Activated CD4-positive, alpha-beta T cell treated with anti-CD3 and anti-CD28 coated beads, Interleukin-2, amount 10 ng/mL, durations not matched to agents 7 days and 5 days (primary cell): ENCODE results near the gene CDC40. TPM values are rescaled to one million over a fixed set of nuclear protein-coding genes. Genes with fewer than 3 reads are reported as not detected.
"Not testable (repeated sequence)": the region's sequence is repeated elsewhere in the genome, so short reads cannot be mapped to it uniquely, and the experiment has no call there.

ENCODE experiments used
- CTCF ChIA-PET: fragments of 350-600 bp; sonication (Branson Sonifier 250); formaldehyde crosslinking; loops from one replicate; lab custom pipeline; 2021; ENCODE audit warnings: antibody characterized with exemption; lab: Charles Lee
- POLR2A ChIA-PET: fragments of 350-600 bp; sonication (Branson Sonifier 250); formaldehyde crosslinking; loops from one replicate; lab custom pipeline; 2021; ENCODE audit warnings: antibody characterized with exemption; lab: Charles Lee
- DNase-seq: peaks from one replicate; pipeline ENCODE4 v3.0.0-alpha.2; 2020
- H3K27ac Mint-ChIP-seq: one replicate; pipeline ENCODE4 v1.8.0; 2021; ENCODE audit warnings: mild to moderate bottlenecking, moderate library complexity, mixed read lengths
- H3K27me3 Mint-ChIP-seq: one replicate; pipeline ENCODE4 v1.8.0; 2021; ENCODE audit warnings: mixed read lengths
- H3K36me3 Mint-ChIP-seq: one replicate; pipeline ENCODE4 v1.8.0; 2021; ENCODE audit warnings: low read depth, mixed read lengths
- H3K4me1 Mint-ChIP-seq: one replicate; pipeline ENCODE4 v1.8.0; 2021; ENCODE audit warnings: mixed read lengths
- H3K4me3 Mint-ChIP-seq: one replicate; pipeline ENCODE4 v1.8.0; 2021; ENCODE audit warnings: mild to moderate bottlenecking, moderate library complexity, mixed read lengths
- H3K9me3 Mint-ChIP-seq: one replicate; pipeline ENCODE4 v1.8.0; 2021; ENCODE audit warnings: mixed read lengths
- total RNA-seq, 2 experiments: library from RNA; stranded (reverse); gene quantifications; one replicate each; pipeline ENCODE4 v1.2.3, GENCODE V29; 2021

The CDC40 gene
- total RNA-seq, 2 experiments from 2014 or later, result 25.1 to 30.5 TPM

- H3K27me3 Mint-ChIP-seq, result no peaks in the 10 kb centered on the region
- CTCF ChIA-PET, result no interaction called here
- no peak overlapping the region for H3K27ac Mint-ChIP-seq
- no peaks in the 10 kb centered on the region for H3K4me1 Mint-ChIP-seq
- H3K9me3 Mint-ChIP-seq, result no peaks in the 10 kb centered on the region
- no peak for DNase-seq
- no peak overlapping the region for H3K4me3 Mint-ChIP-seq
- peaks cover 47% of the 10 kb centered on the region for H3K36me3 Mint-ChIP-seq
- POLR2A ChIA-PET, result no interaction called here
These were observed 34.1 kb downstream of the CDC40 start for GRCh38 chr6:110214338-110214737.

DNA sequence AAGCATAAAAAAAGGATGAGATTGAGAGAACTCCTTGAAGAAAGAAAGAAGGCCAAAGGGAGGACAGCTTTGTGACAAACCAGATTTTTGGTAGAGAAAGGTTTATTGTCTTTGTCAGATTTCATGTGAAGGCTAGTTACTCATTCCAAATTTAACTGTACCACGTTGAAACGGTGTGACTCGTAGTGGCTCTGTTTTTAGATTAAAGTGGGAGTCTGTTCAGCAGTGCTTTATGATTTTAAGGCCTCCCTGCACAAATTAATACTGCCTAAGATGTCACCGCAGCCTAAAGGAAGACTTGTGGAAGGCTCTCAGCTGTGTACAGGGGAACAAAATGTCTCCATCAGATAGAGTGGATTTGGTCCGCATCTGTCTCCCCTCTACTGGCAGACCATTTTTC, 35.9 kb downstream of the CDC40 start:
- no peak overlapping the region for H3K4me3 Mint-ChIP-seq
- H3K9me3 Mint-ChIP-seq, result peaks cover 2% of the 10 kb centered on the region
- DNase-seq, result no peak
- H3K4me1 Mint-ChIP-seq, result no peaks in the 10 kb centered on the region
- no peaks in the 10 kb centered on the region for H3K27me3 Mint-ChIP-seq
- POLR2A ChIA-PET, result no interaction called here
- H3K27ac Mint-ChIP-seq, result no peak overlapping the region
- CTCF ChIA-PET, result interaction anchor here (0.9 to 1.1 kb wide), 2 partner anchors 10 to 101 kb away, joined by 3 read pairs; no protein-coding TSS in a partner anchor
- H3K36me3 Mint-ChIP-seq, result peaks cover 56% of the 10 kb centered on the region

DNA sequence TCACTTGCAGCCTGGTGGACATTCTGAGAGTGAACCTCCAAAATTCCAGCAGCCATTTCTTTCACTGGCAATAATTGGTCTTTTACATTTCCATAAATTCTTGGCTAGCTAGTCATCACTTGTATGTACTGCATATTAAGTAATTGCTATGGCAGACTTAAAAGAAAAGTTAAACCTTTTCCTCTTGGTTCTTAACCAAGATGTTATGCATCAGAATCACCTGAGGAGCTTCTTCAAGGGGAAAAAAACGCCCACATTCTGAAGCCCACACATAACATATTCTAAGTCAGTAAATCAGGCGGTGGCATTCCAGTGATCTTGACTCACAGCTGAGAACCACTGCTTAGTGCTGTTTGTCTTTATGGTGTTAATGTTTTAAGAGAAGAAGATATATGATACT, 37.0 kb downstream of the CDC40 start:
- peaks cover 2% of the 10 kb centered on the region for H3K9me3 Mint-ChIP-seq
- DNase-seq, result no peak
- POLR2A ChIA-PET, result no interaction called here
- H3K4me1 Mint-ChIP-seq, result no peaks in the 10 kb centered on the region
- CTCF ChIA-PET, result no interaction called here
- H3K27me3 Mint-ChIP-seq, result no peaks in the 10 kb centered on the region
- H3K4me3 Mint-ChIP-seq, result no peak overlapping the region
- H3K27ac Mint-ChIP-seq, result no peak overlapping the region
- peaks cover 52% of the 10 kb centered on the region for H3K36me3 Mint-ChIP-seq

DNA sequence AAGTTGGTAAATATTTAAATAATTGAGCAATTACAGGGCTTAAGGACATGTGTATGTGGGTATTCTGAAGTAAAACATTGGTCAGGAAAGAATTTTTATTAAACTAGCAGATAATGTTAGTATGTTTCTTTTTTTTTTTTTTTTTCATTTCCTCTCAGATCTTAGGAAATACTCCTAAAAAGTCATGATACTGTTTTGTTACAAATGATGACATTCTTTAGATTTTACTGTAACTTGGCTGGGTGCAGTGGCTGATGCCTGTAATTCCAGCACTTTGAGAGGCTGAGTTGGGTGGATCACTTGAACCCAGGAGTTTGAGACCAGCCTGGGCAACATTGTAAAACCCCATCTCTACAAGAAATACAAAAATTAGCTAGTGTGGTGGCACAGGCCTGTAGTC, 41.5 kb downstream of the CDC40 start:
- Mint-ChIP-seq H3K4me3 (no peak overlapping the region), H3K4me1 (no peaks in the 10 kb centered on the region), H3K36me3 (peaks cover 40% of the 10 kb centered on the region), H3K27ac (no peak overlapping the region), H3K27me3 (no peaks in the 10 kb centered on the region), H3K9me3 (peaks cover 2% of the 10 kb centered on the region)
- ChIA-PET CTCF (interaction anchor here (1.7 kb wide), 1 partner anchor 12 kb away, joined by 3 read pairs; no protein-coding TSS in a partner anchor), POLR2A (no interaction called here)
- DNase-seq, result no peak

DNA sequence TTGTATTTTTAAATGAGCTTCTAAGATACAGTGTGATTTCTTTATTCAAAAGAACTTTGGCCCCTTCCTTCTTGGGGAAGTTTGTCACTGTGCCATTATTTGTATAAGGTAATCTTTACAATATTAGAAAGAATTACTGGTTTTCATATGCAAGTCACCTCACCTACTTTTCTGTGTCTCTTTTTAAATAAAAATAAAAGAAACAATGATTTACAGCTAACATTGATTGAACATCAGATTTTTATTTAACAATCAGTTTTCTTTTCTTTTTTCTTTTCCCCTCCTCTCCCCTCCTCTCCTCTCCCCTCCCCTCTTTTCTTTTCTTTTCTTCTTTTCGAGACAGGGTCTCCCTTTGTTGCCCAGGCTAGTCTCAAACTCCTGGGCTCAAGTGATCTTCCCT, 46.0 kb downstream of the CDC40 start:
- POLR2A ChIA-PET, result no interaction called here
- Mint-ChIP-seq H3K36me3 (peaks cover 22% of the 10 kb centered on the region), H3K9me3 (no peaks in the 10 kb centered on the region), H3K27ac (no peak overlapping the region), H3K27me3 (no peaks in the 10 kb centered on the region), H3K4me1 (no peaks in the 10 kb centered on the region), H3K4me3 (no peak overlapping the region)
- CTCF ChIA-PET, result no interaction called here
- DNase-seq, result no peak

GRCh38 chr6:110232450-110232849, 52.2 kb downstream of the CDC40 start:
- Mint-ChIP-seq H3K4me3 (no peak overlapping the region), H3K4me1 (peaks cover 14% of the 10 kb centered on the region), H3K27ac (no peak overlapping the region), H3K36me3 (peaks cover 28% of the 10 kb centered on the region), H3K9me3 (peaks cover 8% of the 10 kb centered on the region), H3K27me3 (no peaks in the 10 kb centered on the region)
- ChIA-PET POLR2A (no interaction called here), CTCF (no interaction called here)
- no peak for DNase-seq

GRCh38 chr6:110233770-110234374, 53.6 kb downstream of the CDC40 start:
- H3K27ac Mint-ChIP-seq, result peak overlapping the region; percentile 79
- peaks cover 8% of the 10 kb centered on the region for H3K9me3 Mint-ChIP-seq
- POLR2A ChIA-PET, result no interaction called here
- CTCF ChIA-PET, result interaction anchor here (0.6 to 0.7 kb wide), 2 partner anchors 12 to 36 kb away, joined by 3 read pairs; no protein-coding TSS in a partner anchor
- H3K4me3 Mint-ChIP-seq, result peak overlapping the region; percentile 25
- peak; percentile 32 for DNase-seq
- no peaks in the 10 kb centered on the region for H3K27me3 Mint-ChIP-seq
- peaks cover 14% of the 10 kb centered on the region for H3K4me1 Mint-ChIP-seq
- peaks cover 28% of the 10 kb centered on the region for H3K36me3 Mint-ChIP-seq

DNA sequence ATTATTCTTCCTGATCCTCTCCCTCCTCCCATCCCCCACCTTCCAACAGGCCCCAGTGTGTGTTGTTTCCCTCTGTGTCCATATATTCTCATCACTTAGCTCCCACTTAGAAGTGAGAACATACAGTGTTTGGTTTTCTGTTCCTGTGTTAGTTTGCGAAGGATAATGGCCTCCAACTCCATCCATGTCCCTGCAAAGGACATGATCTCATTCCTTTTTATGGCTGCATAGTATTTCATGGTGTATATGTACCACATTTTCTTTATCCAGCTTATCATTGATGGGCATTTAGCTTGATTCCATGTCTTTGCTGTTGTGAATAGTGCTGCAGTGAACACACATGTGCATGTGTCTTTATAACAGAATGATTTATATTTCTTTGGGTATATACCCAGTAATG, 55.8 kb downstream of the CDC40 start:
- H3K27me3 Mint-ChIP-seq, DNase-seq, CTCF ChIA-PET, H3K9me3 Mint-ChIP-seq, POLR2A ChIA-PET, H3K4me3 Mint-ChIP-seq: not testable (repeated sequence)
- Mint-ChIP-seq H3K4me1 (peaks cover 14% of the 10 kb centered on the region), H3K27ac (peak overlapping the region; percentile 37), H3K36me3 (peaks cover 23% of the 10 kb centered on the region)

GRCh38 chr6:110239526-110240274, 59.5 kb downstream of the CDC40 start:
- H3K27ac Mint-ChIP-seq, result no peak overlapping the region
- CTCF ChIA-PET, result no interaction called here
- peaks cover 2% of the 10 kb centered on the region for H3K4me1 Mint-ChIP-seq
- H3K9me3 Mint-ChIP-seq, result peaks cover 9% of the 10 kb centered on the region
- no peak for DNase-seq
- no peak overlapping the region for H3K4me3 Mint-ChIP-seq
- POLR2A ChIA-PET, result no interaction called here
- peaks cover 19% of the 10 kb centered on the region for H3K36me3 Mint-ChIP-seq
- H3K27me3 Mint-ChIP-seq, result no peaks in the 10 kb centered on the region

DNA sequence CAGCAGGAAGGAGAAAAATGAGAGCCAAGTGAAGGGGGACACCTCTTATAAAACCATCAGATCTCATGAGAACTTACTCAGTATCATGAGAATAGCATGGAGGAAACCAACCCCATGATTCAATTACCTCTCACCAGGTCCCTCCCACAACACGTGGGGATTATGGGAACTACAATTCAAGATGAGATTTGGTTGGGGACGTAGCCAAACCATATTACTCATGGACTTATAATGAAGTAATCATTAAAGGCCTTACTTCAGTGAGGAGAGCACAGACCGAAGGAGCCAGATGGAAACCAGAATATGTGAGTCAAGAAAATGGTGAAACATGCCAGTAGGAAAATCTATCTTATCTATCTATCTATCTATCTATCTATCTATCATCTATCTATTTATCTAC, 64.4 kb downstream of the CDC40 start:
- CTCF ChIA-PET, result interaction anchor here (0.6 kb wide), 1 partner anchor 686 kb away, joined by 3 read pairs; no protein-coding TSS in a partner anchor
- POLR2A ChIA-PET, DNase-seq, H3K9me3 Mint-ChIP-seq, H3K36me3 Mint-ChIP-seq, H3K27ac Mint-ChIP-seq, H3K4me3 Mint-ChIP-seq, H3K27me3 Mint-ChIP-seq, H3K4me1 Mint-ChIP-seq: not testable (repeated sequence)

DNA sequence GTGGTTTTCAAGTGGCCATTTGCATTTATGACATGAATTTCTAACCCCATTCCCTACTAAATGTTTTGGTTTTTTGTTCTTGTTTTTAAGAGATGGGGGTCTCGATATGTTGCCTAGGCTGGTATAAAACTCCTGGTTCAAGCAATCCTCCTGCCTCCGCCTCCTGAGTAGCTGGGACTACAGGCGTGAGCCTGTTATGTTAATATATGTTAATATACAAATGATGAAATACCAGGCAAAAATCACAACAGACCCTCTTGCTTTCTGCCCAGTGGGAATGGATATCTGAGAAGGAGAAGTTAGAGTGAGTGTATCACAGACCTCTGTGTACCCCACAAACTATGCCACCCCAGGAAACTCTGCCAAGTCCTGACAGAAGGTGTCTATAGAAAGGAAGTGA, 66.2 kb downstream of the CDC40 start:
- ChIA-PET POLR2A (no interaction called here), CTCF (interaction anchor here (0.6 to 1.2 kb wide), 3 partner anchors 9 to 52 kb away, joined by 3 to 4 read pairs (median 3); no protein-coding TSS in a partner anchor)
- H3K27ac Mint-ChIP-seq, result no peak overlapping the region

GRCh38 chr6:110246900-110247546, 66.8 kb downstream of the CDC40 start:
- peaks cover 2% of the 10 kb centered on the region for H3K9me3 Mint-ChIP-seq
- no peaks in the 10 kb centered on the region for H3K27me3 Mint-ChIP-seq
- CTCF ChIA-PET, result interaction anchor here (0.7 to 0.9 kb wide), 2 partner anchors 51 to 417 kb away, joined by 3 to 4 read pairs; no protein-coding TSS in a partner anchor
- H3K27ac Mint-ChIP-seq, result no peak overlapping the region
- no peaks in the 10 kb centered on the region for H3K36me3 Mint-ChIP-seq
- no peak overlapping the region for H3K4me3 Mint-ChIP-seq
- POLR2A ChIA-PET, result no interaction called here
- no peaks in the 10 kb centered on the region for H3K4me1 Mint-ChIP-seq
- no peak for DNase-seq

More for the DNA sequence above, 66.2 kb downstream of the CDC40 start:
- Mint-ChIP-seq H3K27me3 (no peaks in the 10 kb centered on the region), H3K4me3 (no peak overlapping the region), H3K36me3 (no peaks in the 10 kb centered on the region), H3K4me1 (no peaks in the 10 kb centered on the region), H3K9me3 (peaks cover 2% of the 10 kb centered on the region)
- no peak for DNase-seq

DNA sequence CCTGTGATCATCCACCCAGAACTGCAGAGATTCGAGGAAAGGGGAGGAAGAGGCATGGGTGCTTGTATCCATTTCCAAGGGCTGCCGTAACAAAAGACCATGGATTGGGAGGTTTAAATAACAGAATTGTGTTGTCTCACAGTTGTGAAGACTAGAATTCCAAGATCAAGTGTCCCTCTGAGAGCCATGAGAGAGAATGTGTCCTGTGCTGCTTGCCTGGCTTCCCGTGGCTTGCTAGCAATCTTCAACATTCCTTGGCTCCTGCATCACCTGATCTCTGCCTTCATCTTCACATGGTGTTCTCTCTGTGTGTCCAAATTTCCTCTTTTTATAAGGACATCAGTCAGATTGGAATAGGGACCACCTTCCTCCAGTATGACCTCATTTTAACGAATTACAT, 69.8 kb downstream of the CDC40 start:
- Mint-ChIP-seq H3K9me3 (no peaks in the 10 kb centered on the region), H3K27me3 (no peaks in the 10 kb centered on the region), H3K4me3 (no peak overlapping the region), H3K4me1 (no peaks in the 10 kb centered on the region), H3K27ac (no peak overlapping the region), H3K36me3 (no peaks in the 10 kb centered on the region)
- ChIA-PET POLR2A (no interaction called here), CTCF (no interaction called here)
- no peak for DNase-seq
